OCI-LY3 (cell line): ENCODE data around the gene CD4.

Experiments used
- H2AFZ ChIP-seq: fragments of 200-600, 300-600 bp; shearing (Covaris generic); 2 replicates; pipeline ENCODE4 v1.6.0; 2014; ENCODE audit warnings: antibody characterized with exemption, low read depth, low read length
- H3K27ac ChIP-seq: fragments of 200-600, 300-600 bp; sonication (generic); 2 replicates; pipeline ENCODE4 v1.5.1; 2014; ENCODE audit warnings: mild to moderate bottlenecking, low read length, moderate library complexity, mixed read lengths
- H3K27me3 ChIP-seq: fragments of 200-600, 300-600 bp; sonication (generic); 2 replicates; pipeline ENCODE4 v1.6.1; 2014; ENCODE audit warnings: low read depth, low read length, mixed read lengths
- H3K36me3 ChIP-seq: fragments of 200-600, 300-600 bp; sonication (generic); replicated peaks from 2 replicates; pipeline ENCODE3; 2014; ENCODE audit warnings: low read depth, low read length, mixed read lengths
- H3K4me1 ChIP-seq: fragments of 300-600, 200-600 bp; sonication (generic); 2 replicates; pipeline ENCODE4 v1.6.1; 2014; ENCODE audit warnings: low read length, mixed read lengths
- H3K4me2 ChIP-seq: fragments of 200-600, 300-600 bp; sonication (generic); 2 replicates; pipeline ENCODE4 v1.6.1; 2014; ENCODE audit warnings: low read length, mixed read lengths
- H3K4me3 ChIP-seq: fragments of 300-600, 200-600 bp; sonication (generic); 2 replicates; pipeline ENCODE4 v1.5.1; 2014; ENCODE audit warnings: antibody characterized with exemption, mild to moderate bottlenecking, low read length, moderate library complexity
- H3K79me2 ChIP-seq: fragments of 300-600, 200-600 bp; shearing (Covaris generic); 2 replicates; pipeline ENCODE4 v1.6.1; 2014; ENCODE audit warnings: mild to moderate bottlenecking, low read length, mixed read lengths
- H3K9ac ChIP-seq: fragments of 300-600, 200-600 bp; shearing (Covaris generic); 2 replicates; pipeline ENCODE4 v1.6.0; 2014; ENCODE audit warnings: mild to moderate bottlenecking, low read length, moderate library complexity
- H3K9me3 ChIP-seq: fragments of 200-600, 300-600 bp; shearing (Covaris generic); 2 replicates; pipeline ENCODE4 v1.6.1; 2014; ENCODE audit warnings: low read length, mixed read lengths; ENCODE audit not compliant: insufficient read depth
- H4K20me1 ChIP-seq: fragments of 200-600, 300-600 bp; sonication (generic); 2 replicates; pipeline ENCODE4 v1.6.1; 2016; ENCODE audit warnings: low read length, mixed read lengths; ENCODE audit not compliant: insufficient read depth
- CTCF ChIP-seq: fragments of 200-600, 300-600 bp; sonication (generic); IDR thresholded peaks from 2 replicates; pipeline ENCODE4 v1.5.1; 2014; ENCODE audit warnings: antibody characterized with exemption, low read length, low read depth
- EZH2phosphoT487 ChIP-seq: fragments of 200-600 bp; shearing (Covaris generic); IDR thresholded peaks from 2 replicates; pipeline ENCODE4 v1.6.1; 2018; ENCODE audit warnings: antibody characterized with exemption, mixed run types, low read depth

CD4 gene

DNA sequence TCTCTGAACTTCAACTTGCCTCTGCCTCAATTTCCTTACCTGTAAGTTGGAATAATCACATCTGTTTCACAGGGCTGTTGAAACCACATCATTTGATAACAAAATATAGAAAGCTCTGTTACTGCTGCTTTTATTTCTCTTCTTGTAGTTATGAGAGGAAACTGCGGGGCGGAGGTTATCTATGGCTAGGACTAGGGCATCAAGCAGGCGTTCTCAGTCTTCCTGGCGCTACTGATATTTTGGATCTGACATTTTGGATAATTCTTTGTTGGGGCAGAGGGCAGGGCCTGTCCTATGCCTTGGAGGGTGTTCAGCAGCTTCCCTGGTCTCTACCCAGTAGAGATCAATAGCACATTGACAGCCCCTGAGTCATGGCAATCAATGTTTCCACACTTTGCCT lies 42.8 kb downstream of the CD4 start:
- H4K20me1 ChIP-seq: no peaks in the 10 kb centered on the region
- H3K4me2 ChIP-seq: no peak overlapping the region
- H2AFZ ChIP-seq: no peak overlapping the region
- H3K9me3 ChIP-seq: no peaks in the 10 kb centered on the region
- peaks cover 16% of the 10 kb centered on the region for H3K4me1 ChIP-seq
- peaks cover 9% of the 10 kb centered on the region; the same call in 1 of the 2 replicates for H3K27me3 ChIP-seq
- H3K36me3 ChIP-seq: peaks cover 2% of the 10 kb centered on the region
- H3K4me3 ChIP-seq: no peak overlapping the region
- TF ChIP-seq CTCF (no peak), EZH2phosphoT487 (no peak)
- H3K9ac ChIP-seq: no peak overlapping the region
- H3K27ac ChIP-seq: no peak overlapping the region
- no peaks in the 10 kb centered on the region for H3K79me2 ChIP-seq

- H3K4me2 ChIP-seq: no peak overlapping the region
- H3K27ac ChIP-seq: no peak overlapping the region
- H3K9me3 ChIP-seq: no peaks in the 10 kb centered on the region
- H3K36me3 ChIP-seq: peaks cover 2% of the 10 kb centered on the region
- H3K4me1 ChIP-seq: peaks cover 14% of the 10 kb centered on the region
- no peak overlapping the region for H3K4me3 ChIP-seq
- H2AFZ ChIP-seq: no peak overlapping the region
- H3K79me2 ChIP-seq: no peaks in the 10 kb centered on the region
- H3K9ac ChIP-seq: no peak overlapping the region
- H4K20me1 ChIP-seq: no peaks in the 10 kb centered on the region
- H3K27me3 ChIP-seq: peaks cover 9% of the 10 kb centered on the region; the same call in 1 of the 2 replicates
- no peak for TF ChIP-seq CTCF
- no peak for TF ChIP-seq EZH2phosphoT487
Measured at GRCh38 chr12:6833189-6833890, 44.0 kb downstream of the CD4 start.

DNA sequence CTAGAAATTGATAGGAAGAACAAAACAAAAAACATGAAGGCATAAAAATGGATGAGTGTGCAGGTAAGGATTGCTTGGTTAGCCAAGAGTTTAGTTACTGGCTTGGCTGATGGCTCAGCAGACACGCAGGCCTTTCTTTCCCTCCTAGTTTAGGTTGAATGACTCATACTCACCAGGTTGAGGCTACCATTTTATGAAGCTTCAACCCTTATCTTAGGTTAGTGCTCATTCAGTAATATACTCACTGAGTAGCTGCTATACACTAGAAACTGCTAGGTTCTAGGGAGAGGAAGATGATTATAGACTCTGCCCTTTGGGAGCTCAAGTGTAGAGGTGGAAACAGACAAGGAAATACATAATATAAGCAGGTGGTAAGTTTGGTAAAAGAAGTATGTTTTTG lies 44.9 kb downstream of the CD4 start:
- Histone ChIP-seq H3K27ac (no peak overlapping the region), H3K9ac (no peak overlapping the region), H3K4me2 (no peak overlapping the region), H3K79me2 (no peaks in the 10 kb centered on the region), H2AFZ (no peak overlapping the region), H3K4me3 (no peak overlapping the region), H3K9me3 (no peaks in the 10 kb centered on the region), H3K27me3 (peaks cover 9% of the 10 kb centered on the region; the same call in 1 of the 2 replicates), H3K36me3 (peaks cover 2% of the 10 kb centered on the region), H3K4me1 (peaks cover 24% of the 10 kb centered on the region), H4K20me1 (no peaks in the 10 kb centered on the region)
- no peak for TF ChIP-seq EZH2phosphoT487
- TF ChIP-seq CTCF: no peak

DNA sequence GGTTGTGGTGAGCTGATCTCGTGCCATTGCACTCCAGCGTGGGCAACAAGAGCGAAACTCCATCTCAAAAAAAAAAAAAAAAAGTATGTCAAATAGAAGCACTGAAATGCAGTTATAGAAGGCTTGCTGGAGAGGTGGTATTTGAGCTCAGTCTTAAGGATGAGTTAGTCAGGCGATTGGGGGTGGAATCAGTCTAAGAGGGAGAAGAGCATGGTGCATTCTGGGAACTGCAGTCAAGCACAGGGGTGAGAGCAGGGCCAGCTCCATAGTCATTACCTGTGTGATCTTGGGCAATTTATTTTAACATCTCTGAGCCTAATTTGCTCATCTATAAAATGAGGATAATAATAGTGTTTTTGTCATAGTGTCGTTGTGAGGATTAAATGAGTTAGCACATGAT lies 45.5 kb downstream of the CD4 start:
- Histone ChIP-seq H2AFZ (no peak overlapping the region), H3K4me1 (peaks cover 28% of the 10 kb centered on the region), H3K79me2 (no peaks in the 10 kb centered on the region), H3K27ac (no peak overlapping the region), H3K4me3 (no peak overlapping the region), H4K20me1 (no peaks in the 10 kb centered on the region), H3K9me3 (no peaks in the 10 kb centered on the region), H3K9ac (no peak overlapping the region), H3K4me2 (no peak overlapping the region), H3K27me3 (peaks cover 8% of the 10 kb centered on the region; the same call in 1 of the 2 replicates), H3K36me3 (peaks cover 2% of the 10 kb centered on the region)
- TF ChIP-seq EZH2phosphoT487 (no peak), CTCF (no peak)
